D721Med (cell line): Measurements from ENCODE around the gene ACE.

Source experiments
- DNase-seq: peaks from one replicate; pipeline ENCODE4 v3.0.0; 2011; ENCODE audit warnings: low spot score; ENCODE audit not compliant: insufficient read length
- FAIRE-seq: peaks from 2 replicates; lab custom pipeline; 2011; peaks lifted over from hg19 to GRCh38; lab: Jason Lieb, UNC
- TF ChIP-seq, protein P1 (sequence below): IDR thresholded peaks from 2 replicates; pipeline ENCODE4 v1.5.1; 2012; ENCODE audit warnings: mild to moderate bottlenecking, control low read depth; ENCODE audit not compliant: insufficient read depth; ENCODE audit errors: missing control alignments

ACE gene

DNA sequence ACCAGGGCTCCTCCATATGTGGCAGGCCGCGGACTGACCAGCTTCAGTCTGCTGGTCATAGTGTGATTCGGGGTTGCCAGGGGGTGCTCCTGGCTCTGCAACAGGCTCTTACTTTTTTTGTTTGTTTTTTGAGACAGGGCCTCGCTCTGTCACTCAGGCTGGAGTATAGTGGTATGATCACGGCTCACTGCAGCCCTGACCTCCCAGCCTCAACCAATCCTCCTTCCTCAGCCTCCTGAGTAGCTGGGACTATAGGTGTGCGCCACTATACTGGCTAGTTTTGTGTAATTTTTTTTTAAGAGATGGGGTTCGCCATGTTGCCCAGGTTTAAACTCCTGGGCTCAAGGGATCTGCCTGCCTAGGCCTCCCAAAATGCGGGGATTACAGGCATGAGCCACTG is 34.5 kb downstream of the ACE start:
- no peak for DNase-seq
- FAIRE-seq, result no peak
- TF ChIP-seq, protein P1, sequence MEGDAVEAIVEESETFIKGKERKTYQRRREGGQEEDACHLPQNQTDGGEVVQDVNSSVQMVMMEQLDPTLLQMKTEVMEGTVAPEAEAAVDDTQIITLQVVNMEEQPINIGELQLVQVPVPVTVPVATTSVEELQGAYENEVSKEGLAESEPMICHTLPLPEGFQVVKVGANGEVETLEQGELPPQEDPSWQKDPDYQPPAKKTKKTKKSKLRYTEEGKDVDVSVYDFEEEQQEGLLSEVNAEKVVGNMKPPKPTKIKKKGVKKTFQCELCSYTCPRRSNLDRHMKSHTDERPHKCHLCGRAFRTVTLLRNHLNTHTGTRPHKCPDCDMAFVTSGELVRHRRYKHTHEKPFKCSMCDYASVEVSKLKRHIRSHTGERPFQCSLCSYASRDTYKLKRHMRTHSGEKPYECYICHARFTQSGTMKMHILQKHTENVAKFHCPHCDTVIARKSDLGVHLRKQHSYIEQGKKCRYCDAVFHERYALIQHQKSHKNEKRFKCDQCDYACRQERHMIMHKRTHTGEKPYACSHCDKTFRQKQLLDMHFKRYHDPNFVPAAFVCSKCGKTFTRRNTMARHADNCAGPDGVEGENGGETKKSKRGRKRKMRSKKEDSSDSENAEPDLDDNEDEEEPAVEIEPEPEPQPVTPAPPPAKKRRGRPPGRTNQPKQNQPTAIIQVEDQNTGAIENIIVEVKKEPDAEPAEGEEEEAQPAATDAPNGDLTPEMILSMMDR, result no peak

DNA sequence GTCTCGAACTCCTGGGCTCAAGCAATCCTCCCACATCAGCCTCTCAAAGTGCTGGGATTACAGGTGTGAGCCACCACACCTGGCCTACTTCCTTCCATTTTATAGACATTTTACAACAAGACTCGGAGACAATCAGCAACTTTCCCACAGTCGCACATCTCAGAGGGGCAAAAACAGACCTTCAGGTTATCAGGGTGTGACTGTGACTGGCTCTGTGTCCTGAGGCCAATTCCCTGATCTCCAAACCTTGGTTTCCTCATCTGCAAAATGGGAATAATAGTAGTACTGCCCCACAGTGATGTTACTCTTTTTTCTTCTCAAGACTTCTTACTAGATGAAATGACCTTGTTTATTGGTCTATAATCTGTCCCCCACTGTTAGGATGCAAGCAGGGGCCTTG is 35.5 kb downstream of the ACE start:
- FAIRE-seq (no peak), DNase-seq (no peak)
- TF ChIP-seq, protein P1, result no peak

DNA sequence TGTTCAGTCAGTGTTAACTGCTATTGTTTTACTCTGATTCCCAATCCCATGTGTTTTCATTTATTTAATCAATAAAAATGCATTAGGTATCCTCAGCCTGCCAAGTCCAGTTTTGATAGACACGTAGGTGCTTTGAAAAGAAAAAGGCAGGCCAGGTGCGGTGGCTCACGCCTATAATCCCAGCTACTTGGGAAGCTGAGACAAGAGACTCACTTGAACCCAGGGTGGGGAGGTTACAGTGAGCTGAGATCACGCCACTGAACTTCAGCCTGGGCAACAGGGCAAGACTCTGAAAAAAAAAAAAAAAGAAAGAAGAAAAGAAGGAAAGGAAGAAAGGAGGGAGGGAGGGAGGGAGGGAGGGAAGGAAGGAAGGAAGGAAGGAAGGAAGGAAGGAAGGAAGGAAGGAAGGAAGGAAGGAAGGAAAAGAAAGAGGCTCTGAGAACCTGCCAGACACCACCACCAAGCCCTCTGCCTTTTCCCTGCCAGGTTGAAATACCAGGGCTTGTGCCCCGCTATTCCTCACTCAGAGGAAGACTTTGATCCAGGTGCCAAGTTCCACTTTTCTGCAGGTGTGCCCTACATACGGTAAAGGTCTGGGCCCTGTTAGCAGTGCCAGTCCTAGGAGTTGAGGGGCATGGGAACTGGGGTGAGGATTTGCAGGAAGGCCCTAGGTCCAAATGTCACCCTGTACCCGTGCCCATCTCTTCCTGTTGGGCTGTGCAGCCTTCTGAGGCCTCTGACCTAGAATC is 36.2 kb downstream of the ACE start:
- DNase-seq (no peak), FAIRE-seq (no peak)
- TF ChIP-seq, protein P1, result no peak

DNA sequence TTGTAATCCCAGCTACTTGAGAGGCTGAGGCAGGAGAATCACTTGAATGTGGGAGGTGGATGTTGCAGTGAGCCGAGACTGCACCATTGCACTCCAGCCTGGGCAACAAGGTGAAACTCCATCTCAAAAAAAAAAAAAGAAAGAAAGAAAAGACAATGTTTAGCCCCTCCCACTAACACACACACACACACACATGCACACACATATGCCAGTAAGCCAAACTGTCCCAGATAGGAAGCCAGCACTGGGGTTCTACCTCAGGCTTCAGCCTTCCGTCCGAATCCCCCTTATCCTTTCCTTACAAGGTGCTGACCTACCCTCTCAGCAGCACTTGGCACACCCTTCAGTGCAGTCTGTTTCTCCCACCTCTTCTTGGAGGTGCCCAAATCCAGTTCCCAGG is 37.6 kb downstream of the ACE start:
- FAIRE-seq (no peak), DNase-seq (no peak)
- TF ChIP-seq, protein P1, result no peak

DNA sequence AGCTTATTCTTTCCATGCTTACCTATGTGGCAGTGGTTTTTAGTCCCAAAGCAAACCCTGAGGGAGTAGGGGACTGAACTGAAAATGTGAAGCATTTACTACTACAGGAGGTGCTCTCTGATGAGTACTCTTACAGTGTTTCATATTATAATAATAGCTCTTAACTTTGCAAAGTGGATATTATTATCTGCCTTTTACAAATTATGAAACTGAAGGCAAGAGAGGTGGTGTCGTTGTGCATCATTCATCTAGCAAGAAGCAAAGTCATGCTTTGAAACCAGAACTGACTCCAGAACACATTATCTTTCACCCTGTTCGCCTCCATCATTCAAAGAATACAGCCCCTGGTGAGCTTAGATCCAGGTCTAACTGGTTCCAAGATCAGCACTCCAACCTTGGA is 38.1 kb downstream of the ACE start:
- TF ChIP-seq, protein P1, result no peak
- FAIRE-seq (no peak), DNase-seq (no peak)

DNA sequence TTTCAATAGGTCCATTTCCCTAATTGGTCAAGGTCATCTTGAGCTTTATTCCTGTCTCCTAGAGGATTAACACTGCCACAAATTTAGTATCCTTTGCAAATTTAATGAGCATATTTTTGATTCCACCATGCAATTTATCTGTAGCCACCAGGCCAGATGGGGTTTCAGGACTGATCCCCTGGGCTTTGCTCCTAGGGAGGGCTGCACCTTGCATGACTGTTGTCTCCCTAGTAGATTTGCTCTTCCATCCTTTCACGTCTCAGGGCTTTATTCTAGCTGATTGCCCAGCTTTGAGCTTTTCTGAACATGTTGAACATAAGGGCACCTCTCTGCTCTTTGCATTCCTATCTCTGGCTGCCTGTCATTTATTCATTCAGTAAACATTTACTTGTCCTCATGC is 38.6 kb downstream of the ACE start:
- FAIRE-seq (no peak), DNase-seq (no peak)
- TF ChIP-seq, protein P1, result no peak
